SU-DHL-6 (cell line): ENCODE results near the gene YARS1.

ENCODE experiments used
- H2AFZ ChIP-seq: fragments of 200-600 bp; sonication (generic); 2 replicates; pipeline ENCODE4 v1.6.1; 2014; ENCODE audit warnings: low read depth, mild to moderate bottlenecking, moderate library complexity, mixed read lengths, antibody characterized with exemption, low read length; ENCODE audit not compliant: severe bottlenecking
- H3F3A ChIP-seq: fragments of 200-600 bp; shearing (Covaris generic); 2 replicates; pipeline ENCODE4 v1.6.0; 2016; ENCODE audit warnings: antibody characterized with exemption, mild to moderate bottlenecking; ENCODE audit not compliant: insufficient read depth
- H3K27ac ChIP-seq: fragments of 200-600 bp; sonication (generic); 2 replicates; pipeline ENCODE4 v1.5.1; 2016; ENCODE audit warnings: low read depth, mild to moderate bottlenecking, low read length, moderate library complexity, mixed read lengths
- H3K27me3 ChIP-seq: fragments of 200-600 bp; sonication (generic), shearing (Covaris generic); 2 replicates; pipeline ENCODE4 v1.6.0; 2014; ENCODE audit warnings: mild to moderate bottlenecking, low read length
- H3K36me3 ChIP-seq: fragments of 200-600 bp; sonication (generic); 2 replicates; pipeline ENCODE4 v1.6.1; 2014; ENCODE audit warnings: mild to moderate bottlenecking, low read length, mixed read lengths
- H3K4me2 ChIP-seq: fragments of 300-600, 200-600 bp; shearing (Covaris generic), sonication (generic); 2 replicates; pipeline ENCODE4 v1.6.0; 2014; ENCODE audit warnings: low read length, low read depth, mild to moderate bottlenecking; ENCODE audit not compliant: poor library complexity, severe bottlenecking
- H3K4me3 ChIP-seq: fragments of 200-600 bp; sonication (generic); 2 replicates; pipeline ENCODE4 v1.5.1; 2014; ENCODE audit warnings: antibody characterized with exemption, low read length, mild to moderate bottlenecking, mixed read lengths; ENCODE audit not compliant: insufficient read depth, poor library complexity, severe bottlenecking
- H3K79me2 ChIP-seq: fragments of 200-600 bp; sonication (generic); 2 replicates; pipeline ENCODE4 v1.6.1; 2014; ENCODE audit warnings: mild to moderate bottlenecking, low read length, moderate library complexity; ENCODE audit not compliant: insufficient read depth
- H3K9ac ChIP-seq: fragments of 200-600 bp; sonication (generic); 2 replicates; pipeline ENCODE4 v1.7.0; 2014; ENCODE audit warnings: mild to moderate bottlenecking, low read length
- H3K9me2 ChIP-seq: fragments of 200-600 bp; sonication (generic); replicated peaks from 2 replicates; pipeline ENCODE4 v1.6.1; 2014; ENCODE audit warnings: low read length; ENCODE audit not compliant: insufficient read depth
- H3K9me3 ChIP-seq: fragments of 200-600 bp; sonication (generic); 2 replicates; pipeline ENCODE4 v1.6.1; 2014; ENCODE audit warnings: low read length, mixed read lengths; ENCODE audit not compliant: insufficient read depth
- H4K20me1 ChIP-seq: fragments of 200-600 bp; sonication (generic); 2 replicates; pipeline ENCODE4 v1.6.1; 2014; ENCODE audit warnings: low read depth, mild to moderate bottlenecking, antibody characterized with exemption, low read length, moderate library complexity, mixed read lengths
- CTCF ChIP-seq: fragments of 200-600 bp; sonication (generic); IDR thresholded peaks from one replicate; pipeline ENCODE4 v1.5.1; 2017; ENCODE audit warnings: antibody characterized with exemption, mild to moderate bottlenecking, low read length, moderate library complexity; ENCODE audit not compliant: insufficient read depth, poor library complexity, severe bottlenecking
- EZH2phosphoT487 ChIP-seq: fragments of 200-600 bp; sonication (generic), shearing (Covaris generic); conservative IDR thresholded peaks from 2 replicates; pipeline ENCODE4 v1.6.1; 2018; ENCODE audit warnings: mild to moderate bottlenecking, antibody characterized with exemption, low read length, moderate library complexity, mixed read lengths

The YARS1 gene

GRCh38 chr1:32863881-32864245, 46.7 kb upstream of the YARS1 start:
- Histone ChIP-seq H3K9me2 (no peaks in the 10 kb centered on the region), H3F3A (no peaks in the 10 kb centered on the region), H2AFZ (no peak overlapping the region), H3K27me3 (no peaks in the 10 kb centered on the region), H4K20me1 (no peaks in the 10 kb centered on the region), H3K27ac (no peak overlapping the region), H3K9ac (no peak overlapping the region), H3K4me3 (no peak overlapping the region), H3K4me2 (no peak overlapping the region), H3K9me3 (no peaks in the 10 kb centered on the region), H3K79me2 (no peaks in the 10 kb centered on the region), H3K36me3 (no peaks in the 10 kb centered on the region)
- TF ChIP-seq CTCF (no peak), EZH2phosphoT487 (no peak)

GRCh38 chr1:32863218-32863880, 46.2 kb upstream of the YARS1 start:
- Histone ChIP-seq H3K9ac (no peak overlapping the region), H3K27me3 (no peaks in the 10 kb centered on the region), H2AFZ (no peak overlapping the region), H3K79me2 (no peaks in the 10 kb centered on the region), H3K4me2 (no peak overlapping the region), H3K27ac (no peak overlapping the region), H3K4me3 (no peak overlapping the region), H4K20me1 (no peaks in the 10 kb centered on the region), H3K9me3 (no peaks in the 10 kb centered on the region), H3F3A (no peaks in the 10 kb centered on the region), H3K36me3 (no peaks in the 10 kb centered on the region), H3K9me2 (no peaks in the 10 kb centered on the region)
- TF ChIP-seq CTCF, result no peak
- no peak for TF ChIP-seq EZH2phosphoT487

GRCh38 chr1:32861904-32862695, 44.9 kb upstream of the YARS1 start:
- no peak overlapping the region for H2AFZ ChIP-seq
- no peaks in the 10 kb centered on the region for H4K20me1 ChIP-seq
- H3K9me2 ChIP-seq, result no peaks in the 10 kb centered on the region
- no peak overlapping the region for H3K4me2 ChIP-seq
- no peaks in the 10 kb centered on the region for H3K79me2 ChIP-seq
- H3K9ac ChIP-seq, result no peak overlapping the region
- no peak overlapping the region for H3K4me3 ChIP-seq
- no peak overlapping the region for H3K27ac ChIP-seq
- H3K27me3 ChIP-seq, result no peaks in the 10 kb centered on the region
- H3F3A ChIP-seq, result no peaks in the 10 kb centered on the region
- H3K36me3 ChIP-seq, result no peaks in the 10 kb centered on the region
- H3K9me3 ChIP-seq, result no peaks in the 10 kb centered on the region
- TF ChIP-seq CTCF, result no peak
- TF ChIP-seq EZH2phosphoT487, result no peak
